Heart left ventricle (tissue), 13 donors: ENCODE results near the gene TRPC4.

Experiments used
- POLR2A ChIP-seq, 2 donors: fragments of 450-650 bp; IDR thresholded peaks; one replicate each; pipeline ENCODE4 v1.6.1; 2017; ENCODE audit warnings: antibody characterized with exemption in 2 of 2, mild to moderate bottlenecking in 2 of 2, moderate library complexity in 2 of 2
- TF ChIP-seq, protein P1 (sequence below), 12 donors: fragments of 200-600 bp; sonication (generic) in 4 of 12; IDR thresholded peaks; one replicate each; pipeline versions ENCODE4 v1.5.0 to v1.8.0; 2018 to 2022; ENCODE audit warnings: antibody characterized with exemption in 12 of 12, mild to moderate bottlenecking in 5 of 12
- donor health status: ischemic (EF 13 %, LVEDD 7.1; RV severe dilation, severe dysfunction).
- donor health status: DM: no; HTN: yes; CAD: no.
- donor health status: DM: no; HTN: no; CAD: no.
- donor health status: ischemic (EF 25% LVEDD 6.9; RV normal size, moderate dysfunction).
- donor health status: ischemic (EF 25% LVEDD 5.7; RV mildly dilated, moderate dysfunction).
- donor health status: ischemic (EF 35%, LVEDD 5.7; RV mildly dilated, moderate dysfunction).
- donor health status: nonischemic (EF 11% LVEDD 7.7; RV severe dilation, severe dysfunction).
- donor health status: DM: yes; HTN: yes; CAD: no.
- donor health status: PGD.
- donor health status: ischemic (EF 29% LVEDD 5.4; RV normal size, mild dysfunction).
- donor health status: nonischemic (EF 23%, LVEDD 6.1; RV moderate dilation, normal function).

DNA sequence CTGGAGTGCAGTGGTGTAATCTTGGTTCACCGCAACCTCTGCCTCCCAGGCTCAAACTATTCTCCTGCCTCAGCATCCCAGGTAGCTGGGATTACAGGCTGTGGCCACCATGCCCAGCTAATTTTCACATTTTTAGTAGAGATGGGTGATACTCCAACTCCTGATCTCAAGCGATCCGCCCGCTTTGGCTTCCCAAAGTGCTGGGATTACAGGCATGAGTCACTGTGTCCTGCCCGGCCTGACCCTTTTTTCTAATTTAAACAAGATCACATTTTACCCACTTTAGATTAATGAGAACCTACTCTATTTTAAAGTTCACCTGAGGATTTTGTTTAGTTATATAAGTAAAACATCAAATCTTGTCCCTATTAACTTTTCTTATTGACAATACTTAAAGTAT, 179.2 kb downstream of the TRPC4 start:
- TF ChIP-seq, protein P1, sequence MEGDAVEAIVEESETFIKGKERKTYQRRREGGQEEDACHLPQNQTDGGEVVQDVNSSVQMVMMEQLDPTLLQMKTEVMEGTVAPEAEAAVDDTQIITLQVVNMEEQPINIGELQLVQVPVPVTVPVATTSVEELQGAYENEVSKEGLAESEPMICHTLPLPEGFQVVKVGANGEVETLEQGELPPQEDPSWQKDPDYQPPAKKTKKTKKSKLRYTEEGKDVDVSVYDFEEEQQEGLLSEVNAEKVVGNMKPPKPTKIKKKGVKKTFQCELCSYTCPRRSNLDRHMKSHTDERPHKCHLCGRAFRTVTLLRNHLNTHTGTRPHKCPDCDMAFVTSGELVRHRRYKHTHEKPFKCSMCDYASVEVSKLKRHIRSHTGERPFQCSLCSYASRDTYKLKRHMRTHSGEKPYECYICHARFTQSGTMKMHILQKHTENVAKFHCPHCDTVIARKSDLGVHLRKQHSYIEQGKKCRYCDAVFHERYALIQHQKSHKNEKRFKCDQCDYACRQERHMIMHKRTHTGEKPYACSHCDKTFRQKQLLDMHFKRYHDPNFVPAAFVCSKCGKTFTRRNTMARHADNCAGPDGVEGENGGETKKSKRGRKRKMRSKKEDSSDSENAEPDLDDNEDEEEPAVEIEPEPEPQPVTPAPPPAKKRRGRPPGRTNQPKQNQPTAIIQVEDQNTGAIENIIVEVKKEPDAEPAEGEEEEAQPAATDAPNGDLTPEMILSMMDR (IDR thresholded peaks at IDR 0.05) = no peak
- TF ChIP-seq POLR2A (IDR thresholded peaks at IDR 0.05) = no peak
